Measurements from ENCODE around the gene CCL1. TPM values are rescaled to one million over a fixed set of nuclear protein-coding genes. Genes with fewer than 3 reads are reported as not detected.

CCL1 gene
- total and polyA plus RNA-seq, 9 of the 15 experiments (the other 6 are each of a cell fraction or from before 2014, with no cell fraction given) = 0.45 TPM; not detected in 8

- Histone ChIP-seq H3K27me3 (ENCODE audit: control insufficient read depth in 2 of 2, insufficient read depth in 2 of 2, low read length in 2 of 2) (peaks cover 0 to 4% of the 10 kb centered on the region in 2 experiments; a peak in 1 of 5 replicates), H4K20me1 (replicated peaks; ENCODE audit: control insufficient read depth, insufficient read depth, low read length) (no peaks in the 10 kb centered on the region), H3K79me2 (ENCODE audit: control insufficient read depth, insufficient read depth, low read length) (no peaks in the 10 kb centered on the region), H3K4me2 (ENCODE audit: insufficient read depth, low read length) (no peak overlapping the region), H3K4me1 (replicated peaks in 1 of 2; ENCODE audit: control insufficient read depth in 2 of 2, insufficient read depth in 2 of 2, low read length in 2 of 2) (peaks cover 3 to 39% of the 10 kb centered on the region in 2 experiments; a peak in 3 of 5 replicates), H3K27ac (ENCODE audit: extremely low read depth, low read depth, low read length) (peak overlapping the region; percentile 36; the same call in 1 of the 3 replicates), H3K9ac (ENCODE audit: insufficient read depth in 1 of 2, low read depth in 2 of 2, low read length in 2 of 2) (no peak overlapping the region), H3K36me3 (ENCODE audit: control insufficient read depth, insufficient read depth, low read length) (no peaks in the 10 kb centered on the region), H3K9me3 (replicated peaks; ENCODE audit: control insufficient read depth, insufficient read depth, low read depth, low read length) (no peaks in the 10 kb centered on the region), H3K4me3 (no peak overlapping the region), H3K9me1 (ENCODE audit: control insufficient read depth, insufficient read depth, low read length) (no peaks in the 10 kb centered on the region), H2AFZ (ENCODE audit: low read depth, low read length) (peak overlapping the region; percentile 48; the same call in 1 of the 2 replicates)
- CTCF ChIA-PET (ENCODE audit: low intra/inter-chr PET ratio) = no interaction called here
- in situ Hi-C loops (cut with MboI) = no loop called here
- FAIRE-seq = no peak
- no TSS peak for BruUV-seq (replicated peaks)
- ATAC-seq = no peak
- WGBS (ENCODE audit: insufficient coverage, low coverage, missing lambda C conversion rate) = 37% methylated on average over 3 of the region's 3 CpGs
- no peak for DNase-seq (ENCODE audit: extremely low read depth in 1 of 4, low spot score in 3 of 4)
- POLR2A ChIA-PET = no interaction called here
- intact Hi-C loops (cut with micrococcal nuclease) = no loop called here
- TF ChIP-seq NBN (IDR thresholded peaks at IDR 0.05; ENCODE audit: low read depth) (no peak), HOMEZ (CRISPR knock-in tag; IDR thresholded peaks at IDR 0.05) (no peak), HMGN3 (IDR thresholded peaks at IDR 0.05; ENCODE audit: borderline replicate concordance, extremely low read depth, insufficient read length, low read depth, low read length) (no peak), TEAD4 (IDR thresholded peaks at IDR 0.05; ENCODE audit: low read length) (no peak), TEAD4 (CRISPR knock-in tag; IDR thresholded peaks at IDR 0.05; ENCODE audit: borderline replicate concordance) (no peak), ZC3H4 (CRISPR knock-in tag; IDR thresholded peaks at IDR 0.05; ENCODE audit: borderline replicate concordance) (no peak), DLX4 (CRISPR knock-in tag; IDR thresholded peaks at IDR 0.05) (no peak), ZSCAN32 (CRISPR knock-in tag; IDR thresholded peaks at IDR 0.05) (no peak), MAZ (CRISPR knock-in tag; conservative IDR thresholded peaks at IDR 0.05 in 1 of 2, IDR thresholded peaks at IDR 0.05 in 1 of 2) (no peak), MED1 (CRISPR knock-in tag; IDR thresholded peaks at IDR 0.05; ENCODE audit: borderline replicate concordance) (no peak), PTBP1 (IDR thresholded peaks at IDR 0.05; ENCODE audit: low read depth, low read length) (no peak), ETV5 (CRISPR knock-in tag; IDR thresholded peaks at IDR 0.05; ENCODE audit: low read depth) (no peak)
These were observed 20.2 kb upstream of the CCL1 start for GRCh38 chr17:34383216-34383615.

Measured in K562 (cell line).